Endothelial cell of umbilical vein (primary cell): ENCODE data around the gene STAB2. TPM values are rescaled to one million over a fixed set of nuclear protein-coding genes. Genes with fewer than 3 reads are reported as not detected.

Experiments used
- BruUV-seq: library from RNA; stranded (reverse); fragments of 400-500 nt; replicated peaks from 2 replicates; lab custom pipeline; 2021; lab: Mats Ljungman, UMichigan
- CTCF ChIA-PET: fragments of 300-600, 350-600 bp; sonication (Branson Sonifier 250); formaldehyde crosslinking; loops from one replicate; lab custom pipeline; 2021; ENCODE audit warnings: antibody characterized with exemption, inconsistent platforms; lab: Charles Lee
- POLR2A ChIA-PET: fragments of 300-600, 350-600 bp; sonication (Branson Sonifier 250); formaldehyde crosslinking; loops from one replicate; lab custom pipeline; 2021; ENCODE audit warnings: antibody characterized with exemption, inconsistent platforms; lab: Charles Lee
- DNase-seq: peaks from one replicate; pipeline ENCODE4 v3.0.0-alpha.2; 2011; ENCODE audit warnings: low read depth, low spot score
- FAIRE-seq: peaks from 2 replicates; lab custom pipeline; 2011; peaks lifted over from hg19 to GRCh38; lab: Jason Lieb, UNC
- H2AFZ ChIP-seq: 2 replicates; pipeline ENCODE4 v1.6.0; 2012; ENCODE audit warnings: low read depth, low read length, control low read depth, inconsistent platforms
- H3K27ac ChIP-seq: 2 replicates; pipeline ENCODE4 v1.5.1; 2011; ENCODE audit warnings: low read depth, mild to moderate bottlenecking, control low read depth, low read length, moderate library complexity; ENCODE audit not compliant: insufficient read depth
- H3K27me3 ChIP-seq, 2 experiments: 2 replicates each; pipeline versions ENCODE4 v1.6.0 to v1.6.1; 2011; ENCODE audit warnings: low read length in 2 of 2, mixed read lengths in 1 of 2; ENCODE audit not compliant: control insufficient read depth in 2 of 2, insufficient read depth in 2 of 2
- H3K36me3 ChIP-seq, 2 experiments: 2 replicates in 1 of 2; 3 replicates in 1 of 2; pipeline ENCODE4 v1.5.1; 2011; ENCODE audit warnings: low read length in 2 of 2, mild to moderate bottlenecking in 1 of 2, moderate library complexity in 1 of 2; ENCODE audit not compliant: control insufficient read depth in 2 of 2, insufficient read depth in 2 of 2; ENCODE audit errors: extremely low read depth in 1 of 2
- H3K4me1 ChIP-seq: 3 replicates; pipeline ENCODE4 v1.5.1; 2011; ENCODE audit warnings: mild to moderate bottlenecking, low read length; ENCODE audit not compliant: control insufficient read depth, insufficient read depth; ENCODE audit errors: extremely low read depth
- H3K4me2 ChIP-seq: 2 replicates; pipeline ENCODE4 v1.6.1; 2011; ENCODE audit warnings: low read length, control low read depth, mixed read lengths; ENCODE audit not compliant: insufficient read depth
- H3K4me3 ChIP-seq, 3 experiments: fragments of 200-600 bp in 1 of 3; sonication (generic), shearing (Covaris generic) in 1 of 3; replicated peaks in 1 of 3; 2 replicates each; pipeline ENCODE4 v1.5.1; 2011 to 2016; ENCODE audit warnings: control low read depth in 3 of 3, low read length in 3 of 3, mild to moderate bottlenecking in 2 of 3, inconsistent platforms in 1 of 3, low read depth in 1 of 3, moderate library complexity in 1 of 3; ENCODE audit not compliant: insufficient read depth in 1 of 3
- H3K79me2 ChIP-seq: 2 replicates; pipeline ENCODE4 v1.6.0; 2012; ENCODE audit warnings: low read length, inconsistent platforms; ENCODE audit not compliant: control insufficient read depth, insufficient read depth
- H3K9ac ChIP-seq: replicated peaks from 2 replicates; pipeline ENCODE3; 2011; ENCODE audit warnings: low read length, control low read depth; ENCODE audit not compliant: insufficient read depth; ENCODE audit errors: extremely low read depth
- H3K9me1 ChIP-seq: replicated peaks from 3 replicates; pipeline ENCODE4 v1.6.0; 2011; ENCODE audit warnings: mild to moderate bottlenecking, low read length; ENCODE audit not compliant: control insufficient read depth, insufficient read depth; ENCODE audit errors: extremely low read depth
- H3K9me3 ChIP-seq: replicated peaks from 2 replicates; pipeline ENCODE4 v1.5.1; 2012; ENCODE audit warnings: low read length, inconsistent platforms; ENCODE audit not compliant: control insufficient read depth, insufficient read depth
- H4K20me1 ChIP-seq: replicated peaks from 2 replicates; pipeline ENCODE3; 2011; ENCODE audit warnings: mild to moderate bottlenecking, low read length; ENCODE audit not compliant: control insufficient read depth, insufficient read depth; ENCODE audit errors: extremely low read depth
- EZH2 ChIP-seq: IDR thresholded peaks from 2 replicates; pipeline ENCODE4 v1.6.1; 2012; ENCODE audit warnings: borderline replicate concordance, low read depth, mild to moderate bottlenecking, moderate library complexity, low read length, inconsistent platforms; ENCODE audit not compliant: severe bottlenecking
- FOS ChIP-seq: IDR thresholded peaks from 2 replicates; pipeline ENCODE4 v1.6.1; 2011; ENCODE audit warnings: mild to moderate bottlenecking, low read length, moderate library complexity, borderline replicate concordance; ENCODE audit not compliant: insufficient read depth
- GATA2 ChIP-seq: IDR thresholded peaks from 2 replicates; pipeline ENCODE4 v1.7.0; 2011; ENCODE audit warnings: low read depth, mild to moderate bottlenecking, moderate library complexity, mixed read lengths, low read length; ENCODE audit not compliant: insufficient read length, insufficient read depth
- JUN ChIP-seq: IDR thresholded peaks from 2 replicates; pipeline ENCODE4 v1.6.1; 2011; ENCODE audit warnings: borderline replicate concordance, low read depth; ENCODE audit not compliant: insufficient read length, insufficient read depth
- MAX ChIP-seq: IDR thresholded peaks from 2 replicates; pipeline ENCODE4 v1.6.1; 2011; ENCODE audit not compliant: insufficient read depth, insufficient read length
- MYC ChIP-seq: IDR thresholded peaks from one replicate; pipeline ENCODE4 v1.6.1; 2011; ENCODE audit warnings: mild to moderate bottlenecking, low read depth, low read length
- POLR2A ChIP-seq: IDR thresholded peaks from 2 replicates; pipeline ENCODE4 v1.6.1; 2012; ENCODE audit warnings: low read depth, mild to moderate bottlenecking, control low read depth, low read length
- POLR2AphosphoS5 ChIP-seq: IDR thresholded peaks from 2 replicates; pipeline ENCODE4 v1.6.1; 2012; ENCODE audit warnings: low read depth, mild to moderate bottlenecking, control low read depth, low read length, moderate library complexity; ENCODE audit not compliant: insufficient read depth
- dilution Hi-C: fragments of 300-500 bp; cut with MboI; formaldehyde crosslinking; loops from one replicate; pipeline ENCODE4 v1.15.0; 2019; ENCODE audit warnings: low sequenced_read_pairs; ENCODE audit not compliant: extremely low pct_ligation_motif_present
- intact Hi-C: fragments of 100-400 bp; cut with micrococcal nuclease; formaldehyde crosslinking; loops from one replicate; pipeline ENCODE4 v1.10.0; 2022
- polyA plus RNA-seq, 4 experiments: library from polyadenylated mRNA; depleted of rRNA in 3 of 4; stranded (reverse) in 3 of 4; unstranded in 1 of 4; fragments of >200 nt; gene quantifications; 2 replicates each; pipeline versions ENCODE4 v1.2.1 to v1.2.3, GENCODE V29; 2011 to 2012; ENCODE audit warnings: missing spikeins in 1 of 4
- total RNA-seq: library from RNA; stranded (reverse); gene quantifications from 2 replicates; pipeline ENCODE4 v1.2.3, GENCODE V29; 2021

STAB2 gene
- total and polyA plus RNA-seq, 2 donors (not counting 3 experiments of a cell fraction or from before 2014, with no cell fraction given): 0.01 TPM; not detected in 1

- no TSS peak for BruUV-seq
- no peak overlapping the region for H3K27ac ChIP-seq
- intact Hi-C loops (no loop called here), dilution Hi-C loops (no loop called here)
- H4K20me1 ChIP-seq: no peaks in the 10 kb centered on the region
- H3K4me2 ChIP-seq: no peak overlapping the region
- H3K27me3 ChIP-seq: no peaks in the 10 kb centered on the region
- H3K36me3 ChIP-seq: no peaks in the 10 kb centered on the region
- DNase-seq (peak; percentile 80), FAIRE-seq (no peak)
- no peak overlapping the region for H3K4me3 ChIP-seq
- H3K9me1 ChIP-seq: no peaks in the 10 kb centered on the region
- CTCF ChIA-PET: interaction anchor here (1.6 kb wide), 1 partner anchor 34 kb away, joined by 4 read pairs; no protein-coding TSS in a partner anchor
- H3K9me3 ChIP-seq: no peaks in the 10 kb centered on the region
- POLR2A ChIA-PET: no interaction called here
- TF ChIP-seq POLR2A: no peak
- TF ChIP-seq MYC: no peak
- no peak for TF ChIP-seq MAX
- TF ChIP-seq GATA2: no peak
- TF ChIP-seq EZH2: no peak
- TF ChIP-seq POLR2AphosphoS5: no peak
- no peaks in the 10 kb centered on the region for H3K4me1 ChIP-seq
- no peaks in the 10 kb centered on the region for H3K79me2 ChIP-seq
- H2AFZ ChIP-seq: no peak overlapping the region
- H3K9ac ChIP-seq: no peak overlapping the region
Observed at GRCh38 chr12:103667125-103667524, 80.1 kb downstream of the STAB2 start.

- no peaks in the 10 kb centered on the region for H3K36me3 ChIP-seq
- H2AFZ ChIP-seq: no peak overlapping the region
- no peaks in the 10 kb centered on the region for H3K4me1 ChIP-seq
- ChIA-PET POLR2A (no interaction called here), CTCF (no interaction called here)
- no peaks in the 10 kb centered on the region for H3K79me2 ChIP-seq
- FAIRE-seq (no peak), DNase-seq (no peak)
- no peak overlapping the region for H3K27ac ChIP-seq
- H3K9me1 ChIP-seq: no peaks in the 10 kb centered on the region
- BruUV-seq: no TSS peak
- dilution Hi-C loops (no loop called here), intact Hi-C loops (no loop called here)
- no peak overlapping the region for H3K4me3 ChIP-seq
- no peaks in the 10 kb centered on the region for H3K27me3 ChIP-seq
- no peak overlapping the region for H3K4me2 ChIP-seq
- H3K9ac ChIP-seq: no peak overlapping the region
- no peaks in the 10 kb centered on the region for H3K9me3 ChIP-seq
- H4K20me1 ChIP-seq: no peaks in the 10 kb centered on the region
- TF ChIP-seq JUN: no peak
- no peak for TF ChIP-seq MAX
- no peak for TF ChIP-seq EZH2
- TF ChIP-seq MYC: no peak
- TF ChIP-seq FOS: no peak
- no peak for TF ChIP-seq GATA2
- no peak for TF ChIP-seq POLR2AphosphoS5
Observed at GRCh38 chr12:103668520-103668919, 81.4 kb downstream of the STAB2 start.
